GM12891 (cell line): ENCODE data around the gene PAN3.

ENCODE experiments used
- PAX5 ChIP-seq: IDR thresholded peaks from 2 replicates; pipeline ENCODE4 v1.6.1; 2011; ENCODE audit warnings: low read length, moderate library complexity, mild to moderate bottlenecking; ENCODE audit not compliant: insufficient read depth, severe bottlenecking
- POLR2A ChIP-seq: IDR thresholded peaks from 2 replicates; pipeline ENCODE4 v1.6.1; 2011; ENCODE audit warnings: low read depth, low read length, control low read depth
- POLR2AphosphoS5 ChIP-seq: IDR thresholded peaks from 2 replicates; pipeline ENCODE4 v1.6.1; 2011; ENCODE audit warnings: low read depth, low read length, control low read depth
- POU2F2 ChIP-seq: IDR thresholded peaks from 2 replicates; pipeline ENCODE4 v1.6.1; 2011; ENCODE audit warnings: low read depth, mild to moderate bottlenecking, control low read depth, low read length, moderate library complexity
- SPI1 ChIP-seq: IDR thresholded peaks from 2 replicates; pipeline ENCODE4 v1.6.1; 2011; ENCODE audit warnings: low read depth, low read length, control low read depth
- TAF1 ChIP-seq: IDR thresholded peaks from 2 replicates; pipeline ENCODE4 v1.6.1; 2011; ENCODE audit warnings: low read depth, low read length, control low read depth

DNA sequence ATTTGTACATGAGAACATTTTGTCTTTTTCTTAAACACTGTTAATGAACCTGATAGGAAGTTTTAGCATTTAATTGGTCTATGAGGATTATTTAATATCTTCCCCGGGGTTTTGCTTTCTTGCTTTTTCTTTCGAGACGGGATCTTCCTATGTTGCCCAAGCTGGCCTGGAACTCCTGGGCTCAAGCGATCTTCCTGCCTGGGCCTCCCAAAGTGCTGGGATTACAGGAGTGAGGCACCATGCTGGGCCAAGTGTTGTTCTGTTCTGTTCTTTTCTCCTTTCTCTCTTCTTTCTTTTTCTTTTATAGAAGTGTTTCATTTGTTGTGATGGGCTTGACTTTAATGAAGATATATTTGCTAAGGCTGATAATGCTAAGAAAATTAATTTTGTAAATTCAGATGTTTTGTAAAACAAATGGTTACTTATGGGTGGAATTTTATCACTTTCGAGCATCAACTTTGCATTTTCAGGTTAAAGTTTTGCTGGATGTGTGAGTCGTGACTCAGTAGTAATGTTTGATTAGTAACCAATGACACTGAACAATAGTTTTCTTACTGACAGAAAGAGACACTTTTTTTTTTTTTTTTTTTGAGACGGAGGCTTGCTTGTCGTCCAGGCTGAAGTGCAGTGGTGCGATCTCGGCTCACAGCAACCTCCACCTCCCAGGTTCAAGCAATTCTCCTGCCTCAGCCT, 2.2 kb downstream of the PAN3 start:
- TF ChIP-seq POLR2A, result no peak
- no peak for TF ChIP-seq POLR2AphosphoS5
- no peak for TF ChIP-seq TAF1
- no peak for TF ChIP-seq POU2F2
- TF ChIP-seq SPI1, result no peak
- TF ChIP-seq PAX5, result no peak
